ENCODE data around the gene NUDT5.

- no peak for TF ChIP-seq CTCF (optimal IDR thresholded peaks at IDR 0.05 in 1 of 3, IDR thresholded peaks at IDR 0.05 in 1 of 3, conservative IDR thresholded peaks at IDR 0.05 in 1 of 3; ENCODE audit: extremely low read depth in 1 of 3, insufficient read depth in 2 of 3, low read length in 3 of 3)
- no peak for TF ChIP-seq EZH2 (IDR thresholded peaks at IDR 0.05; ENCODE audit: low read length)
Measured at GRCh38 chr10:12194752-12195271, 879 bp downstream of the NUDT5 start.
